ENCODE results near the gene BBOX1. TPM values are rescaled to one million over a fixed set of nuclear protein-coding genes. Genes with fewer than 3 reads are reported as not detected.
A peak's percentile ranks its signal among the peaks of the same experiment; 100 is the strongest.
"Not testable (repeated sequence)": the region's sequence is repeated elsewhere in the genome, so short reads cannot be mapped to it uniquely, and the experiment has no call there.

The BBOX1 gene
- polyA plus RNA-seq, 1 donor: 0.21 TPM

- DNase-seq: not testable (repeated sequence)
Observed at GRCh38 chr11:27135924-27136329, 95.3 kb downstream of the BBOX1 start.

- DNase-seq: no peak
Observed at GRCh38 chr11:27138716-27139115, 98.1 kb downstream of the BBOX1 start.

DNA sequence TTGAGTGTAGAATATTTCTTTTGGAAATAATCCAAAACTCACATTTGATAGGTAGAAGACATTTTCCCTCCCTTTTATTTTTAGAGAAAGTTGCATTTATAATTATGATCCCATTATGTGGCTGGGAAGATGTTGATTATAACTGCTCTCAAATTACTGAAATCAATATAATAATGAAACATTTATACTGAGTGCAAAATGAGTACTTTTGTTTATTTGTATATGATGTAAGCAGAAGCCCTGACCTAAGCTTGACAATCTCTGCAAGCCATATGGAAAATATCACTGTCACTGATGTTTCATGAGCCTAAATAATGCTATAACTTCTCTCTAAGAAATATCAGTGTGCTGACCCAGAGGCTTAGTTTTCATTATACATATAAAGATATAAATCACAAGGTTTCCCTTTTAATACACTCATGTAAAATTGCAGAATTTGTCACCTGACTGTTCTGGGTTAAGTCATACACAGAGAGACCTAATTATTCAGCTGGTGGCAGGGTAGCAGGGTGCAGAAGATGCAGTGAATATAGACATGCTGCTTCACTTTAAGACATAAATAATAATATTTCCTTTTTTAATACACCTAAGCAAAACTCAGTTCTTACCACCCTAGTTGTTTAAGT, 99.2 kb downstream of the BBOX1 start:
- no peak for DNase-seq

GRCh38 chr11:27141576-27141975, 101.0 kb downstream of the BBOX1 start:
- DNase-seq: no peak

DNA sequence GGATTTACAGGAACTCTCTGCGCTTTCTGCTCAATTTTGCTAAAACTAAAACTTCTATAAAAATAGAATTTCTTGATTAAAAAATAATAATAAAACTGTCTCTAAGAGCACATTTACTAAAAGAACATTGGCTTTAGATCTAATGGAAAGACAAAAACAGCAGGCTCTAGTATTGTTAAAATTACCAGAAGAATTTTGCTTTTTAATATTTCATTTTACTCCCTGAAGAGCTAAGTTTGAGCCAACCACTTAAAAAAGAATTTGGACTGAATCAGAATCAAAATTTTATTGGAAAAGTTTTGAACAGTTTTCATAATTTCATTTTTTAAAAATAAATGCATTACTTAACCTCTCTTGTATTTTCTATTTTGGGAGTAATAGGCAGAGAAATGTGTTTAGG, 107.3 kb downstream of the BBOX1 start:
- DNase-seq: no peak

- DNase-seq: no peak
Observed at GRCh38 chr11:27148506-27148905, 107.9 kb downstream of the BBOX1 start.

GRCh38 chr11:27150098-27150497, 109.5 kb downstream of the BBOX1 start:
- DNase-seq: no peak

DNA sequence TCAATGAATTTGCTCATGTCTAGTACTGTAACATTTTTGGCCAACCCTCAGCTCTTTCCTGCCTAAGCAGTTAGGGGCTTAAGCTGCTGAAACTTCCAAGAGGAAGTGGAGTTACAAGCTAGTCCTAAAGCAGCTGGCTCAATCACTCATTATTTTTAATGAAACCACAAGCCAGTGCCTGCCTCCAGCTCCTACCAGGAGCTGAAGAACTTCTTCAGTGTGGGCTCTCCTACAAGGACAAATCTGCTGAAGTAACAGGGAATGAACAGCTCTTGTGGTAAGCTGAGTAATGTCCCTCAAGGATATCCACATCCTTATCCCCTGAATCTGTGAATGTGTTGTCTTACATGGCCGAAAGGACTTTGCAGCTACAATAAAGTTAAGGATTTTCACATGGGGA, 112.5 kb downstream of the BBOX1 start:
- DNase-seq: no peak

DNA sequence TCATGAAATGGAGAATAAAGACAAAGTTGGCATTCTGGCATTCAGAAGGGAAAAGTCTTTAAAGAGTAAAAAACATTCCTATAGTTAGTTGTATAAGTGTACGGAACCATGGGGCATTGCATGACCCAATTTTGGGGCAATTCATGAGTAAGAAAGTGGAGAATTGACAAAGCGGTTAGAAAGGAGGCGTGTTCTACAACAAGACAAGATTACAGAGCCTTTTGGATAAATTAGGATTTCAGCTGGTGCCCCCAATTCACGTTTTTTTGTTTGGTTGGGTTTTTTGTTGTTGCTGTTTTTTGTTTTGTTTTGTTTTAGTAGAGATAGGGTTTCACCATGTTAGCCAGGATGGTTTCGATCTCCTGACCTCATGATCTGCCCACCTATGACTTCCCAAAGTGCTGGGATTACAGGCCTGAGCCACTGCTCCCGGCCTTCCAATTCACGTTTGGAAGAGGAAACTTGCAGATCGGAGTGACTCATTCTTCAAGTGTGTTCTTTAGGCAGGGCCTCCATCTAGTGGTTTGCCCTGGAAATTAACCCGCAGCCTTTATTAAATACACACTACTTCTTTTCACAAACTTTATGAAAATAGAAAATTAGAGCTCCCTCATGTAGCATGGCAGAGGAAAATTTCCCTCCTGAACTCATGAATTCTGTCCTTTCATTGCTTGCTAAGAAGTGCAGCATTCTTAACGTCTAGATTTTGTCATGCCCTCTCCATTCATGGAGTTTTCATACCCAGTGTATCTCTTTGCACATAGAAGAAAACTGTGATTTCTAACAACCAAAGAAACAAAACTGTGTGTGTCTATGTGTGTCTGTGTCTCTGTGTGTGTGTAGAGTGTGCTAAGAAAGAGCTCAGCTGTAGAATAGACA, 118.1 kb downstream of the BBOX1 start:
- DNase-seq: peak; percentile 74

DNA sequence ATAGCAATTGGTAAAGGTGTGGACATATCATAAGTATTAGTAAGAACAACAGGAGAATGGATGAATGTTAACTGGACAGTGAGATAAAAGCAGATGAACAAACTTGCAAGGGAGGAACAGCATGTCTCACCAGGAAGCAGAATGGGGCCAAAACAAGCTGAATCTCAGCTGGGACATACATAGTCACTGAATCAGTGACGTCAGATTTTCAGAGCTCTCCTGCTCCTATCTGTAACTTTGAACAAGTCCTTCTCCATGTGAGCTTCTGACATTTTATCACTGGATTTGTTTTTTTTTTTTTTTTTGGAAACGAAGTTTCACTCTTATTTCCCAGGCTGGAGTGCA, 118.7 kb downstream of the BBOX1 start:
- DNase-seq: no peak

- no peak for DNase-seq
Observed at GRCh38 chr11:27161071-27161470, 120.5 kb downstream of the BBOX1 start.

DNA sequence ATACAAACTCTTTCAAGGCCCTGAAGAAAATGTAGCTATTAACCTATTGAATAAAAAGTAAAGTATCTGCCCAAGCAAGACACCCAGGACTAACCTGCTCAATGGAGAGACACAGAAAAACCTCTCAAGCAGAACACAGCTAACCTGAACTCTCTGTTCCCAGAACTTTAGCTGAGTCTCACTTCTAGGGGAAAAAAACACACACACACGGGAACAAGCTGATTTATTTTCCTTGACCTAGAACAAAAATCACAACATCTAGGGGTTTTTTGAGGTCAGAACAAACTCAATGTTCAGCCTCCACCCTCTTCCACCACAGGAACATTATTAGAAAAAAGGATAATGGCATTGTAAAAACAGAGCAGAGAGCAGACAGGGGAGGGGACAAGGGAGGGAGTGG, 121.6 kb downstream of the BBOX1 start:
- no peak for DNase-seq

GRCh38 chr11:27166130-27166529, 125.5 kb downstream of the BBOX1 start:
- no peak for DNase-seq

DNA sequence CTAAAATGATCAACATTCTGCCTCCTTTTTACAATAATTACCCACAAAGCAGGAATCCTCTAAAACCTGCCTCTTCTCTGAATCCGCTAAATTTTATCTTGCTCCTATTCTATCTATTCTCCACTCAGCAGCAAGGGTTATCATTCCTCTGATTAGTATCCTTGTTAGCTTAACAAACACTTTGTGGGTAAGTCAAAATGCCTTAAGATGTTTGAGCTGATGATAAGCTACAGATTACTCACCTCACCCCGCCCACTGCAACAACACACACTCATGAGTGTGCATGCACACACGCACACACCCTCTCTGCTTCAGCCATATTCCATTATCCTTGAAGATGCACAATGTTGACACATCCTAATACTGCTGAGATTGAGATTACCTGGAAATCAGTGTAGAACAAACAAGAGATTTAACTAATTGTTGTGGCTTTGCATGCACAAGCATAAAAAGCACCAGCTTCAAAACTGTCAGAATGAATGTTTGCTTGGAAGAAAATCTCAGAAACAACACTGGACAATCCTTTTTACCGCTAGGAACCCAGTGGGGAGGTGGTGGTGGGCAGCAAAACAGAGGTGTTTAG, 130.9 kb downstream of the BBOX1 start:
- DNase-seq: no peak

GRCh38 chr11:27173545-27173944, 132.9 kb downstream of the BBOX1 start:
- DNase-seq: no peak

GRCh38 chr11:27174021-27174420, 133.4 kb downstream of the BBOX1 start:
- no peak for DNase-seq

DNA sequence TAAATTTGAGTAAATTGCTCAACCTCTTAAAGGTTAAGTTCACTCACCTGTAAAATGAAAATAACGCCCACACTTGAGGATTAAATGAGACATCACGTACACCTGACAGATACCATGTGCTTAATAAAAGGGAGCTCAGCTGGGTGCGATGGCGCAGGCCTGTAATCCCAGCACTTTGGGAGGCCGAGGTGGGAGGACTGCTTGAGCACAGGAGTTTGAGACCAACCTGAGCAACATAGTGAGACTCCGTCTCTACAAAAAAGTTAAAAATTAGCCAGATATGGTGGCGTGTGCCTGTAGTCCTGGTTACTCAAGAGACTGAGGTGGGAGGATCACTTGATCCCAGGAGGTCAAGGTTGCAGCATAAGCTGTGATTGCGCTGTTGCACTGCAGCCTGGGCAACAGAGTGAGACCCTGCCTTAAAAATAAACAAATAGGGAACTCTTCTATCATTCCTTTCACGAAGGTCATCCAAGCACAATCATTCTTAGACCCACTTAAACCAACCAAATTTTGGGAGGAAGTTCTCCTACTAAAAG, 134.1 kb downstream of the BBOX1 start:
- no peak for DNase-seq

- DNase-seq: not testable (repeated sequence)
Observed at GRCh38 chr11:27175562-27175961, 134.9 kb downstream of the BBOX1 start.

Other genes starting within 250 kb of the BBOX1 start
- 26.7 TPM for gene FIBIN, start 46.7 kb upstream of the BBOX1 start, polyA plus RNA-seq (ENCODE audit: insufficient read length)

All from hindlimb muscle (tissue), 1 donor.